Muscle of leg (tissue), 11 donors: ENCODE data around the gene TRPT1. TPM values are rescaled to one million over a fixed set of nuclear protein-coding genes. Genes with fewer than 3 reads are reported as not detected.

Experiments used
- DNase-seq: peaks from one replicate; pipeline ENCODE4 v3.0.0; 2013
- H3K27ac ChIP-seq: one replicate; pipeline ENCODE4 v1.5.1; 2013; ENCODE audit warnings: mild to moderate bottlenecking, low read length, control low read depth
- H3K27me3 ChIP-seq: one replicate; pipeline ENCODE4 v1.6.1; 2013; ENCODE audit warnings: low read length; ENCODE audit not compliant: control insufficient read depth, insufficient read depth
- H3K36me3 ChIP-seq: one replicate; pipeline ENCODE4 v1.6.1; 2013; ENCODE audit warnings: low read length; ENCODE audit not compliant: control insufficient read depth, insufficient read depth
- H3K4me1 ChIP-seq: one replicate; pipeline ENCODE4 v1.6.1; 2013; ENCODE audit warnings: low read length; ENCODE audit not compliant: control insufficient read depth, insufficient read depth
- H3K4me3 ChIP-seq: one replicate; pipeline ENCODE4 v1.5.1; 2013; ENCODE audit warnings: low read length, control low read depth
- H3K9me3 ChIP-seq: replicated peaks from 2 replicates; pipeline ENCODE4 v1.6.1; 2013; ENCODE audit warnings: low read depth, low read length; ENCODE audit not compliant: control insufficient read depth
- WGBS: methylation state at CpG from one replicate; pipeline ENCODE4 v1.1.5; 2013; ENCODE audit warnings: missing lambda C conversion rate; ENCODE audit not compliant: insufficient coverage; 5-methylcytosine and 5-hydroxymethylcytosine counted together
- polyA plus RNA-seq, 8 donors: library from polyadenylated mRNA; unstranded; fragments of 120-200 nt; gene quantifications; one replicate each; pipeline versions ENCODE4 v1.2.1 to v1.2.3, GENCODE V29; 2013; ENCODE audit warnings: inconsistent platforms in 1 of 8, low replicate concordance in 1 of 8; ENCODE audit not compliant: insufficient read length in 8 of 8, insufficient read depth in 1 of 8
- total RNA-seq: library from RNA; stranded (reverse); fragments of 120-200 nt; gene quantifications from one replicate; pipeline ENCODE4 v1.2.4, GENCODE V29; 2013

Gene TRPT1
- total and polyA plus RNA-seq, 9 donors, result 42.3 to 78.9 (median 68.9) TPM

GRCh38 chr11:64238999-64239398, 13.0 kb upstream of the TRPT1 start:
- H3K27ac ChIP-seq, result peak overlapping the region; percentile 62
- no peaks in the 10 kb centered on the region for H3K27me3 ChIP-seq
- no peaks in the 10 kb centered on the region for H3K9me3 ChIP-seq
- 85% methylated on average over 3 of the region's 5 CpGs for WGBS
- H3K4me3 ChIP-seq, result no peak overlapping the region
- H3K36me3 ChIP-seq, result peaks cover 43% of the 10 kb centered on the region
- H3K4me1 ChIP-seq, result peaks cover 56% of the 10 kb centered on the region
- DNase-seq, result no peak

DNA sequence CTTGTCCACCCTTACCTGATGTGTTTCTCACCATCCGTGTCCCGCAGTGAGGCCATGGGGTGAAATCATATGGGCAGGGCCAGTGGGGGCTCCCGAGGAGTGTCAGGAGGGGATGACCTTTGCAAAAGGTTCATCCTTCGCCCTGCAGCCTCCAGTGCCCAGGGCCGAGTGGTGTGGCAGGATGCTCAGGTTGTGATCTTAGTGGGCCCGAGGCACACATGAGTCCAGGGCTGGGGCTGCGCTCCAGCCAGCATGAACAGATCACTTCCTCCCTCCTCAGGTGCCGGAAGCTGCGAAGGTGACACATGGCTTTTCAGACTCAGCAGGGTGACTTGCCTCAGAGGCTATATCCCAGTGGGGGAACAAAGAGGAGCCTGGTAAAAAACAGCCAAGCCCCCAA, 12.1 kb upstream of the TRPT1 start:
- H3K27ac ChIP-seq, result no peak overlapping the region
- H3K9me3 ChIP-seq, result no peaks in the 10 kb centered on the region
- peaks cover 34% of the 10 kb centered on the region for H3K36me3 ChIP-seq
- peaks cover 55% of the 10 kb centered on the region for H3K4me1 ChIP-seq
- no peak overlapping the region for H3K4me3 ChIP-seq
- no peaks in the 10 kb centered on the region for H3K27me3 ChIP-seq
- 93% methylated on average over 8 of the region's 9 CpGs for WGBS
- DNase-seq, result peak; percentile 21

- H3K27me3 ChIP-seq, result no peaks in the 10 kb centered on the region
- WGBS, result 80% methylated on average over 5 of the region's 12 CpGs
- DNase-seq, result peak; percentile 21
- H3K36me3 ChIP-seq, result peaks cover 30% of the 10 kb centered on the region
- peaks cover 52% of the 10 kb centered on the region for H3K4me1 ChIP-seq
- H3K27ac ChIP-seq, result no peak overlapping the region
- H3K4me3 ChIP-seq, result no peak overlapping the region
- no peaks in the 10 kb centered on the region for H3K9me3 ChIP-seq
These were observed 11.5 kb upstream of the TRPT1 start for GRCh38 chr11:64237484-64237951.

DNA sequence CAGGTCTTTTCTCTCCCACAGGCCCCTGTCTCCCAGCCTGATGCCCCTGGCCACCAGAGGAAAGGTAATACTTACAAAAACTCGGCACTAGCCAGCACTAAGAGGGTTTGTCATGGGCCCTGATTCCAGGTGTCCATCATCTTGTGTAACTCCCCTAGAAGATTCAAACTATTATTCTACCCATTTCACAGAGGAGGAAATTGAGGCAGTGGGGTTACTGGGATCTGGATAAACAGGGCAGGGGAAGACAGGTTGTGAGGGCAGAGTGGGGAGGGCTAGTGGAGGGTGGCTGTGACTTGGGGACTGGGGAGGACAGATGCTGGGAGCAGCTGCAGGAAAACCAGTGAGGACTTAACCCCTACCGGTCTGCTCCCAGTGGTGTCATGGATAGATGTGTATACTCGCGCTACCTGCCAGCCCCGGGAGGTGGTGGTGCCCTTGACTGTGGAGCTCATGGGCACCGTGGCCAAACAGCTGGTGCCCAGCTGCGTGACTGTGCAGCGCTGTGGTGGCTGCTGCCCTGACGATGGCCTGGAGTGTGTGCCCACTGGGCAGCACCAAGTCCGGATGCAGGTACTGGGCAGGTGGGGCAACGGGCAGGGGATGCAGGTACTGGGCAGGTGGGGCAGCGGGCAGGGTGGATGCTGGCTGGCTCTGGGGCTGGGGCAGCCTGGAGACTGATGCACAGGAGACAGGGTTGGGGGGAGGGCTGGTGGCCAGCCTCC, 9.6 kb upstream of the TRPT1 start:
- DNase-seq, result peak; percentile 32
- Histone ChIP-seq H3K4me3 (peak overlapping the region; percentile 53), H3K4me1 (peaks cover 58% of the 10 kb centered on the region), H3K27ac (peak overlapping the region; percentile 55), H3K9me3 (no peaks in the 10 kb centered on the region), H3K36me3 (peaks cover 29% of the 10 kb centered on the region), H3K27me3 (no peaks in the 10 kb centered on the region)
- 88% methylated on average over 11 of the region's 12 CpGs for WGBS

- no peaks in the 10 kb centered on the region for H3K9me3 ChIP-seq
- H3K4me1 ChIP-seq, result peaks cover 52% of the 10 kb centered on the region
- no peaks in the 10 kb centered on the region for H3K27me3 ChIP-seq
- DNase-seq, result peak; percentile 58
- peak overlapping the region; percentile 53 for H3K4me3 ChIP-seq
- peaks cover 27% of the 10 kb centered on the region for H3K36me3 ChIP-seq
- WGBS, result under 1% methylated on average over 80 of the region's 80 CpGs
- peak overlapping the region; percentile 55 for H3K27ac ChIP-seq
These were observed 8.8 kb upstream of the TRPT1 start for GRCh38 chr11:64234647-64235379.

DNA sequence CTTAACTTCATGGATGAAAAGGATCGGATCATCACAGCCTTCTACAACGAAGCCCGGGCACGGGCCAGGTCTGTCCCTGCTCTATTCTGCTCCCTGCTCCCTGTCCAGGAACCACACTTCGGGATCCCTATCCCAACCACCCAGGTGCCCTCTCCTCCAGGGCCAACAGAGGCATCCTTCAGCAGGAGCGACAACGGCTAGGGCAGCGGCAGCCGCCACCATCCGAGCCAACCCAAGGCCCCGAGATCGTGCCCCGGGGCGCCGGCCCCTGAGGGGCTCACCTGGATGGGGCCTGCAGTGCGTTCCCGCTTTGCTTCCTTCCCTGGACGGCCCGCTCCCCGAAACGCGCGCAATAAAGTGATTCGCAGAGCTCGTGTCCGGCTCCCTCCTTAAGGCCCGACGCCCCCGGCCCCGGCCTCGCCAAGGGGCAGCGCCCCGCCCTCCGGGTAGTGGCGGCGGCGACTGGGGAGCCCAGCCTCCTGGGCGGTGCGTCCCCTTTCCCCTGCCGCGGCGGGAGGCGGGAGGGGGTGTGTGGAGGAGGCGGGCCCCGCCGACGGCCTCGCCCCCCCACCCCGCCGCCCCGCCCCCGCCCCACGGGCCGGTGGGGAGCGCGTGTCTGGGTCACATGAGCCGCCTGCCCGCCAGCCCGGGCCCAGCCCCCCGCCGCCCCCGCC, 8.1 kb upstream of the TRPT1 start, which contains the start of gene VEGFB:
VEGFB (plus strand) TSS at position 672 of the 674 bp plus-strand sequence. CDS start 250 bp downstream, outside the sequence.
- peak; percentile 84 for DNase-seq
- Histone ChIP-seq H3K9me3 (no peaks in the 10 kb centered on the region), H3K4me3 (peak within 1 kb of the TSS; percentile 56), H3K27me3 (no peaks in the 10 kb centered on the region), H3K36me3 (peaks cover 27% of the 10 kb centered on the region), H3K27ac (peak within 1 kb of the TSS; percentile 70), H3K4me1 (peaks cover 57% of the 10 kb centered on the region)
- WGBS, result 3% methylated on average over 37 of the region's 62 CpGs

GRCh38 chr11:64232967-64233315, 7.0 kb upstream of the TRPT1 start:
- 83% methylated on average over 5 of the region's 8 CpGs for WGBS
- H3K27ac ChIP-seq, result no peak overlapping the region

DNA sequence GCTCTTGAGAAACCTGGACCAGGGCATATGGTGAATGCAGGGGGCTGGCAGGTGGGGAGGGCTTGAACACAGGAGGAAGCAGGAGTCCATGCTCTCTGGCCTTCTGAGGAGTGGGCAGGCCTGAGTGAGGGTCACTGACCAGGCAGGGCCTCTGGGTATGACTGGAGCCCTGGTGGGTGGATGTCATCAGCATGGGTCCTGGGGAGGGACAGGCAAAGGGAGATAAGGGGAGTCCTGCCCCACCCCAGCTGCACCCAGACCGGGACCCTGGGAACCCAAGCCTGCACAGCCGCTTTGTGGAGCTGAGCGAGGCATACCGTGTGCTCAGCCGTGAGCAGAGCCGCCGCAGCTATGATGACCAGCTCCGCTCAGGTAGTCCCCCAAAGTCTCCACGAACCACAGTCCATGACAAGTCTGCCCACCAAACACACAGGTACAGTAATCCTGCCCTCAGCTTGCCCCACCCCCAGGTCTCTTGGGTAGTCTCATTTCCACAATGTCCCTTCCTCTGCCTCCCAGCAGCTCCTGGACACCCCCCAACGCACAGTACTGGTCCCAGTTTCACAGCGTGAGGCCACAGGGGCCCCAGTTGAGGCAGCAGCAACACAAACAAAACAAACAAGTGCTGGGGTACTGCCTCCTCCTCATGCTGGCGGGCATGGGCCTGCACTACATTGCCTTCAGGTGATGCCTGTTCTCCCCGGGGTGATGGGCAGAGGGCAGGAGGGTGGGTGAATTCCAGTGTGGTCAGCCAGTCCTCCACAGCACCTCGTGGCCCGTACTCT, 6.4 kb upstream of the TRPT1 start:
- DNase-seq, result peak; percentile 25
- Histone ChIP-seq H3K9me3 (no peaks in the 10 kb centered on the region), H3K27me3 (no peaks in the 10 kb centered on the region), H3K27ac (no peak overlapping the region), H3K4me3 (no peak overlapping the region), H3K36me3 (peaks cover 12% of the 10 kb centered on the region), H3K4me1 (peaks cover 50% of the 10 kb centered on the region)
- 74% methylated on average over 10 of the region's 15 CpGs for WGBS

More at GRCh38 chr11:64232967-64233315, 7.0 kb upstream of the TRPT1 start:
- Histone ChIP-seq H3K4me1 (peaks cover 50% of the 10 kb centered on the region), H3K9me3 (no peaks in the 10 kb centered on the region), H3K36me3 (peaks cover 17% of the 10 kb centered on the region), H3K27me3 (no peaks in the 10 kb centered on the region), H3K4me3 (no peak overlapping the region)
- DNase-seq, result peak; percentile 15

DNA sequence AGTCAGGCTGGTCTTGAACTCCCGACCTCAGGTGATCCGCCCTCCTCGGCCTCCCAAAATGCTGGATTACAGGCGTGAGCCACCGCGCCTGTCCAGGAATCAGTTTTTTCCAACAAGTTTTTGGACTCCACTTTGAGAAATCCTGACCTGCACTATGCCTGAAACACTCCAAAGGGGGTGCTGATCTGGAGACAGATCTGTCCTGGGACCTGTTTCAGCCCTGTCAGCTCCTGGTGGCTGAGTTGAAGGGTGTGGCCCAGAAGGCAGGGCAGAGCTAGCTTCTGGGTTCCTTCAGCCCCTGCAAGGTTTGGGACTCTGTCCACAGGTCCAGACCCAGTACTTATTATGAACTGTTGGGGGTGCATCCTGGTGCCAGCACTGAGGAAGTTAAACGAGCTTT, 5.6 kb upstream of the TRPT1 start:
- WGBS, result 90% methylated on average over 7 of the region's 7 CpGs
- no peaks in the 10 kb centered on the region for H3K9me3 ChIP-seq
- no peaks in the 10 kb centered on the region for H3K27me3 ChIP-seq
- H3K36me3 ChIP-seq, result peaks cover 8% of the 10 kb centered on the region
- H3K27ac ChIP-seq, result no peak overlapping the region
- peak; percentile 32 for DNase-seq
- H3K4me1 ChIP-seq, result peaks cover 59% of the 10 kb centered on the region
- H3K4me3 ChIP-seq, result no peak overlapping the region
